GM23338 (cell line): ENCODE results near the gene PRR13. TPM values are rescaled to one million over a fixed set of nuclear protein-coding genes. Genes with fewer than 3 reads are reported as not detected.
A peak's percentile ranks its signal among the peaks of the same experiment; 100 is the strongest.

Experiments
- ATAC-seq: fragments of 200-7000 bp; cut with Tn5 transposase; 3 replicates; pipeline ENCODE4 v1.9.1; 2020
- DNase-seq: peaks from one replicate; pipeline ENCODE4 v3.0.0-alpha.2; 2015; ENCODE audit warnings: low spot score
- H2AFZ ChIP-seq: fragments of 200-600 bp; sonication (generic); 2 replicates; pipeline ENCODE4 v1.8.0; 2016; ENCODE audit warnings: antibody characterized with exemption, mild to moderate bottlenecking, moderate library complexity
- H3F3A ChIP-seq: fragments of 200-600 bp; sonication (generic); replicated peaks from 2 replicates; pipeline ENCODE4 v1.8.0; 2017; ENCODE audit warnings: antibody characterized with exemption, mixed run types, low read depth
- H3K27ac ChIP-seq: fragments of 200-600 bp; sonication (generic); 2 replicates; pipeline ENCODE4 v1.6.1; 2016; ENCODE audit warnings: low read depth
- H3K27me3 ChIP-seq: fragments of 200-600 bp; sonication (generic); 2 replicates; pipeline ENCODE4 v1.8.0; 2016; ENCODE audit warnings: mild to moderate bottlenecking, mixed run types, moderate library complexity; ENCODE audit not compliant: insufficient read depth
- H3K36me3 ChIP-seq: fragments of 200-600 bp; sonication (generic); 2 replicates; pipeline ENCODE4 v1.8.0; 2016; ENCODE audit warnings: mild to moderate bottlenecking; ENCODE audit not compliant: insufficient read depth
- H3K4me1 ChIP-seq: fragments of 200-600 bp; sonication (generic); 2 replicates; pipeline ENCODE4 v1.8.0; 2016; ENCODE audit warnings: mild to moderate bottlenecking, moderate library complexity; ENCODE audit not compliant: insufficient read depth
- H3K4me2 ChIP-seq: fragments of 200-600 bp; sonication (generic); 2 replicates; pipeline ENCODE4 v1.7.1; 2017; ENCODE audit warnings: mixed run types
- H3K4me3 ChIP-seq: fragments of 200-600 bp; sonication (generic); 2 replicates; pipeline ENCODE4 v1.6.1; 2016; ENCODE audit warnings: mixed run types
- H3K79me2 ChIP-seq: fragments of 200-600 bp; sonication (generic); replicated peaks from 2 replicates; pipeline ENCODE4 v1.8.0; 2017; ENCODE audit warnings: mild to moderate bottlenecking; ENCODE audit not compliant: insufficient read depth
- H3K9me2 ChIP-seq: fragments of 200-600 bp; sonication (generic); 2 replicates; pipeline ENCODE4 v1.8.0; 2017; ENCODE audit not compliant: insufficient read depth
- H4K20me1 ChIP-seq: fragments of 200-600 bp; sonication (generic); replicated peaks from 2 replicates; pipeline ENCODE4 v1.8.0; 2017; ENCODE audit warnings: mild to moderate bottlenecking; ENCODE audit not compliant: insufficient read depth
- H3K27ac Mint-ChIP-seq: 2 replicates; pipeline ENCODE4 v1.8.0; 2020; ENCODE audit warnings: inconsistent platforms, mild to moderate bottlenecking, moderate library complexity, mixed read lengths
- H3K27me3 Mint-ChIP-seq: 3 replicates; pipeline ENCODE4 v1.8.0; 2022; ENCODE audit warnings: low read depth, mild to moderate bottlenecking, moderate library complexity, mixed read lengths, inconsistent platforms; ENCODE audit not compliant: insufficient read depth, poor library complexity
- H3K36me3 Mint-ChIP-seq: 3 replicates; pipeline ENCODE4 v1.8.0; 2021; ENCODE audit warnings: low read depth, mild to moderate bottlenecking, inconsistent platforms, moderate library complexity, mixed read lengths
- H3K4me1 Mint-ChIP-seq: 3 replicates; pipeline ENCODE4 v1.8.0; 2020; ENCODE audit warnings: mild to moderate bottlenecking, inconsistent platforms, mixed read lengths
- H3K4me3 Mint-ChIP-seq: 3 replicates; pipeline ENCODE4 v1.8.0; 2021; ENCODE audit warnings: moderate library complexity, mild to moderate bottlenecking, inconsistent platforms, mixed read lengths
- H3K9me3 Mint-ChIP-seq: 3 replicates; pipeline ENCODE4 v1.8.0; 2020; ENCODE audit warnings: moderate library complexity, mild to moderate bottlenecking, inconsistent platforms, mixed read lengths
- CREB1 ChIP-seq: fragments of 250-450 bp; sonication (Bioruptor Pico); IDR thresholded peaks from 2 replicates; pipeline ENCODE4 v1.5.0; 2020; ENCODE audit warnings: low read depth, mild to moderate bottlenecking, moderate library complexity
- EZH2 ChIP-seq: fragments of 200-600 bp; sonication (generic); IDR thresholded peaks from one replicate; pipeline ENCODE4 v1.8.0; 2017; ENCODE audit warnings: antibody characterized with exemption, mild to moderate bottlenecking, low read depth; ENCODE audit not compliant: unreplicated experiment
- EZH2phosphoT487 ChIP-seq: fragments of 200-600 bp; sonication (generic); IDR thresholded peaks from one replicate; pipeline ENCODE4 v1.8.1; 2018; ENCODE audit warnings: antibody characterized with exemption; ENCODE audit not compliant: unreplicated experiment
- JUNB ChIP-seq: IDR thresholded peaks from one replicate; pipeline ENCODE4 v1.6.1; 2016; ENCODE audit warnings: antibody characterized with exemption; ENCODE audit not compliant: unreplicated experiment
- NANOG ChIP-seq: IDR thresholded peaks from 2 replicates; pipeline ENCODE4 v1.6.1; 2016; ENCODE audit warnings: antibody characterized with exemption, borderline replicate concordance
- POLR2AphosphoS5 ChIP-seq: IDR thresholded peaks from 2 replicates; pipeline ENCODE4 v1.6.1; 2016; ENCODE audit warnings: antibody characterized with exemption, low read depth
- STAT1 ChIP-seq: IDR thresholded peaks from one replicate; pipeline ENCODE4 v1.6.1; 2016; ENCODE audit warnings: antibody characterized with exemption; ENCODE audit not compliant: unreplicated experiment
- ZNF114 ChIP-seq: fragments of 250-450 bp; sonication (Bioruptor Pico); IDR thresholded peaks from 2 replicates; pipeline ENCODE4 v1.5.0; 2020; ENCODE audit warnings: mild to moderate bottlenecking, moderate library complexity
- ZNF331 ChIP-seq: fragments of 250-450 bp; sonication (Bioruptor Pico); IDR thresholded peaks from 2 replicates; pipeline ENCODE4 v1.5.0; 2020; ENCODE audit warnings: low read depth, mild to moderate bottlenecking, moderate library complexity
- polyA plus RNA-seq: library from polyadenylated mRNA; unstranded; fragments of >200 nt; fragmentation: Nextera tagmentation; extraction: Ambion mirVana; gene quantifications from 2 replicates; pipeline ENCODE4 v1.2.1, GENCODE V29; 2016
- total RNA-seq: library from RNA; depleted of rRNA; stranded (reverse); fragments of >200 nt; shearing (Covaris generic); gene quantifications from 2 replicates; pipeline ENCODE4 v1.2.3, GENCODE V29; 2014
- TF ChIP-seq, protein P1 (sequence below): IDR thresholded peaks from 2 replicates; pipeline ENCODE4 v1.6.1; 2016; ENCODE audit warnings: antibody characterized with exemption
- TF ChIP-seq, protein P2 (sequence below): IDR thresholded peaks from one replicate; pipeline ENCODE4 v1.6.1; 2018; ENCODE audit warnings: antibody characterized with exemption; ENCODE audit not compliant: unreplicated experiment
- TF ChIP-seq, protein P3 (sequence below), 2 experiments: fragments of 200-600 bp in 1 of 2; sonication (generic) in 1 of 2; conservative IDR thresholded peaks; 2 replicates each; pipeline versions ENCODE4 v1.5.1 to v1.6.1; 2016 to 2017; ENCODE audit warnings: antibody characterized with exemption in 2 of 2, low read depth in 2 of 2, mild to moderate bottlenecking in 2 of 2, moderate library complexity in 1 of 2
- TF ChIP-seq, protein P4 (sequence below): fragments of 250-450 bp; sonication (Bioruptor Pico); IDR thresholded peaks from 2 replicates; pipeline ENCODE4 v1.5.0; 2020; ENCODE audit warnings: mild to moderate bottlenecking, moderate library complexity

The PRR13 gene
- total and polyA plus RNA-seq, 2 experiments from 2014 or later = 70.5 to 303 TPM

DNA sequence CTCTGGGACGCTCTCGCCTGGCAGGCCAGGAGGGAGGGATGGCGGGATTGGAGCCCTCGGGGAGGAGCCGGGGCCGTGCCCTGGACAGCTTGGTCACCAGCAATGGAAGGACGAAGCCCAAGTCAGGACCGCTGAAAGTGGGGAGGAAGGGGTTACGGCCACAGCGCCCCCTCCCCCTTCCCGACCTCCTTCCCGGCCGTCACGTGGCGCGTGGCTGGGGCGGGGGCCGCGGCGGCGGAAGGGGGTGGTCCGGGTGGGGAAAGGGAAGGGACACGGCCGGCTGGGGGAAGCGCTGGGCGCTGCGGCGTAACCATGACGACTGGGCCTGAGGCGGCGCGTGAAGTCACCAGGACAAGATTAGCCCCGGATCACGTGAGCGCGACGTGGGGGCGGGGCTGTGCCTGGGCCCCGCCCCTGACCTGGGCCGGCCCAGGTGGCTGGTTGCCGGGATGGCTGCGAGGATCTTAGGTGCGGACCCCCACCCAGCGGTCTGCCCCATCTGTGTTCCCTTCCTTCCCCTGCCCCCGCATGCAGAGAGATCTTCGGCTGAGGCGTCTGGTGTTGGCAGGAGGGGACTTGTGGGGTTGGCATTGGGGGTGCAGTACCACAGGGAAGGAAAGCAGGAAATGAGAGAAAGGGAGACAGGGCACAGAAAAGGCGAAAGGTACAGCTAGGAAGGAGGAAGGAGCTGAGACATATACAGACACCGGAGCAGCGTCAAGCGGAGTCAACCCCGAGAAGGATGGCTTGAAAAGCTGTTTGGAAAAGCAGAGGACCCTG, 51.5 kb downstream of the PRR13 start:
- Histone ChIP-seq H2AFZ (peak overlapping the region; percentile 92), H3K4me1 (peaks cover 28% of the 10 kb centered on the region), H4K20me1 (peaks cover 8% of the 10 kb centered on the region; the same call in 1 of the 2 replicates), H3K9me2 (no peaks in the 10 kb centered on the region), H3K36me3 (no peaks in the 10 kb centered on the region), H3F3A (peaks cover 9% of the 10 kb centered on the region; the same call in 1 of the 2 replicates), H3K27me3 (no peaks in the 10 kb centered on the region), H3K79me2 (peaks cover 12% of the 10 kb centered on the region; the same call in 1 of the 2 replicates), H3K4me2 (peak overlapping the region; percentile 98), H3K27ac (peak overlapping the region; percentile 91), H3K4me3 (peak overlapping the region; percentile 82)
- H3K27ac Mint-ChIP-seq = peak overlapping the region; percentile 95
- H3K27me3 Mint-ChIP-seq = peaks cover 10% of the 10 kb centered on the region
- no peaks in the 10 kb centered on the region; the same call in 2 of the 3 replicates for H3K9me3 Mint-ChIP-seq
- DNase-seq (peak; percentile 97), ATAC-seq (peak; percentile 75)
- H3K36me3 Mint-ChIP-seq = peaks cover 3% of the 10 kb centered on the region; the same call in 2 of the 3 replicates
- peaks cover 48% of the 10 kb centered on the region for H3K4me1 Mint-ChIP-seq
- H3K4me3 Mint-ChIP-seq = peak overlapping the region; percentile 92
- TF ChIP-seq ZNF114 (CRISPR knock-in tag) = no peak
- TF ChIP-seq, protein P1, sequence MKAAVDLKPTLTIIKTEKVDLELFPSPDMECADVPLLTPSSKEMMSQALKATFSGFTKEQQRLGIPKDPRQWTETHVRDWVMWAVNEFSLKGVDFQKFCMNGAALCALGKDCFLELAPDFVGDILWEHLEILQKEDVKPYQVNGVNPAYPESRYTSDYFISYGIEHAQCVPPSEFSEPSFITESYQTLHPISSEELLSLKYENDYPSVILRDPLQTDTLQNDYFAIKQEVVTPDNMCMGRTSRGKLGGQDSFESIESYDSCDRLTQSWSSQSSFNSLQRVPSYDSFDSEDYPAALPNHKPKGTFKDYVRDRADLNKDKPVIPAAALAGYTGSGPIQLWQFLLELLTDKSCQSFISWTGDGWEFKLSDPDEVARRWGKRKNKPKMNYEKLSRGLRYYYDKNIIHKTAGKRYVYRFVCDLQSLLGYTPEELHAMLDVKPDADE = peak; percentile 34
- TF ChIP-seq CREB1 = no peak
- no peak for TF ChIP-seq NANOG
- no peak for TF ChIP-seq STAT1
- TF ChIP-seq, protein P2, sequence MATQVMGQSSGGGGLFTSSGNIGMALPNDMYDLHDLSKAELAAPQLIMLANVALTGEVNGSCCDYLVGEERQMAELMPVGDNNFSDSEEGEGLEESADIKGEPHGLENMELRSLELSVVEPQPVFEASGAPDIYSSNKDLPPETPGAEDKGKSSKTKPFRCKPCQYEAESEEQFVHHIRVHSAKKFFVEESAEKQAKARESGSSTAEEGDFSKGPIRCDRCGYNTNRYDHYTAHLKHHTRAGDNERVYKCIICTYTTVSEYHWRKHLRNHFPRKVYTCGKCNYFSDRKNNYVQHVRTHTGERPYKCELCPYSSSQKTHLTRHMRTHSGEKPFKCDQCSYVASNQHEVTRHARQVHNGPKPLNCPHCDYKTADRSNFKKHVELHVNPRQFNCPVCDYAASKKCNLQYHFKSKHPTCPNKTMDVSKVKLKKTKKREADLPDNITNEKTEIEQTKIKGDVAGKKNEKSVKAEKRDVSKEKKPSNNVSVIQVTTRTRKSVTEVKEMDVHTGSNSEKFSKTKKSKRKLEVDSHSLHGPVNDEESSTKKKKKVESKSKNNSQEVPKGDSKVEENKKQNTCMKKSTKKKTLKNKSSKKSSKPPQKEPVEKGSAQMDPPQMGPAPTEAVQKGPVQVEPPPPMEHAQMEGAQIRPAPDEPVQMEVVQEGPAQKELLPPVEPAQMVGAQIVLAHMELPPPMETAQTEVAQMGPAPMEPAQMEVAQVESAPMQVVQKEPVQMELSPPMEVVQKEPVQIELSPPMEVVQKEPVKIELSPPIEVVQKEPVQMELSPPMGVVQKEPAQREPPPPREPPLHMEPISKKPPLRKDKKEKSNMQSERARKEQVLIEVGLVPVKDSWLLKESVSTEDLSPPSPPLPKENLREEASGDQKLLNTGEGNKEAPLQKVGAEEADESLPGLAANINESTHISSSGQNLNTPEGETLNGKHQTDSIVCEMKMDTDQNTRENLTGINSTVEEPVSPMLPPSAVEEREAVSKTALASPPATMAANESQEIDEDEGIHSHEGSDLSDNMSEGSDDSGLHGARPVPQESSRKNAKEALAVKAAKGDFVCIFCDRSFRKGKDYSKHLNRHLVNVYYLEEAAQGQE = no peak
- TF ChIP-seq POLR2AphosphoS5 = peak; percentile 65
- TF ChIP-seq, protein P3, sequence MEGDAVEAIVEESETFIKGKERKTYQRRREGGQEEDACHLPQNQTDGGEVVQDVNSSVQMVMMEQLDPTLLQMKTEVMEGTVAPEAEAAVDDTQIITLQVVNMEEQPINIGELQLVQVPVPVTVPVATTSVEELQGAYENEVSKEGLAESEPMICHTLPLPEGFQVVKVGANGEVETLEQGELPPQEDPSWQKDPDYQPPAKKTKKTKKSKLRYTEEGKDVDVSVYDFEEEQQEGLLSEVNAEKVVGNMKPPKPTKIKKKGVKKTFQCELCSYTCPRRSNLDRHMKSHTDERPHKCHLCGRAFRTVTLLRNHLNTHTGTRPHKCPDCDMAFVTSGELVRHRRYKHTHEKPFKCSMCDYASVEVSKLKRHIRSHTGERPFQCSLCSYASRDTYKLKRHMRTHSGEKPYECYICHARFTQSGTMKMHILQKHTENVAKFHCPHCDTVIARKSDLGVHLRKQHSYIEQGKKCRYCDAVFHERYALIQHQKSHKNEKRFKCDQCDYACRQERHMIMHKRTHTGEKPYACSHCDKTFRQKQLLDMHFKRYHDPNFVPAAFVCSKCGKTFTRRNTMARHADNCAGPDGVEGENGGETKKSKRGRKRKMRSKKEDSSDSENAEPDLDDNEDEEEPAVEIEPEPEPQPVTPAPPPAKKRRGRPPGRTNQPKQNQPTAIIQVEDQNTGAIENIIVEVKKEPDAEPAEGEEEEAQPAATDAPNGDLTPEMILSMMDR (conservative IDR thresholded peaks at IDR 0.05; ENCODE audit: low read depth in 2 of 2) = no peak
- TF ChIP-seq EZH2 = no peak
- TF ChIP-seq, protein P4, sequence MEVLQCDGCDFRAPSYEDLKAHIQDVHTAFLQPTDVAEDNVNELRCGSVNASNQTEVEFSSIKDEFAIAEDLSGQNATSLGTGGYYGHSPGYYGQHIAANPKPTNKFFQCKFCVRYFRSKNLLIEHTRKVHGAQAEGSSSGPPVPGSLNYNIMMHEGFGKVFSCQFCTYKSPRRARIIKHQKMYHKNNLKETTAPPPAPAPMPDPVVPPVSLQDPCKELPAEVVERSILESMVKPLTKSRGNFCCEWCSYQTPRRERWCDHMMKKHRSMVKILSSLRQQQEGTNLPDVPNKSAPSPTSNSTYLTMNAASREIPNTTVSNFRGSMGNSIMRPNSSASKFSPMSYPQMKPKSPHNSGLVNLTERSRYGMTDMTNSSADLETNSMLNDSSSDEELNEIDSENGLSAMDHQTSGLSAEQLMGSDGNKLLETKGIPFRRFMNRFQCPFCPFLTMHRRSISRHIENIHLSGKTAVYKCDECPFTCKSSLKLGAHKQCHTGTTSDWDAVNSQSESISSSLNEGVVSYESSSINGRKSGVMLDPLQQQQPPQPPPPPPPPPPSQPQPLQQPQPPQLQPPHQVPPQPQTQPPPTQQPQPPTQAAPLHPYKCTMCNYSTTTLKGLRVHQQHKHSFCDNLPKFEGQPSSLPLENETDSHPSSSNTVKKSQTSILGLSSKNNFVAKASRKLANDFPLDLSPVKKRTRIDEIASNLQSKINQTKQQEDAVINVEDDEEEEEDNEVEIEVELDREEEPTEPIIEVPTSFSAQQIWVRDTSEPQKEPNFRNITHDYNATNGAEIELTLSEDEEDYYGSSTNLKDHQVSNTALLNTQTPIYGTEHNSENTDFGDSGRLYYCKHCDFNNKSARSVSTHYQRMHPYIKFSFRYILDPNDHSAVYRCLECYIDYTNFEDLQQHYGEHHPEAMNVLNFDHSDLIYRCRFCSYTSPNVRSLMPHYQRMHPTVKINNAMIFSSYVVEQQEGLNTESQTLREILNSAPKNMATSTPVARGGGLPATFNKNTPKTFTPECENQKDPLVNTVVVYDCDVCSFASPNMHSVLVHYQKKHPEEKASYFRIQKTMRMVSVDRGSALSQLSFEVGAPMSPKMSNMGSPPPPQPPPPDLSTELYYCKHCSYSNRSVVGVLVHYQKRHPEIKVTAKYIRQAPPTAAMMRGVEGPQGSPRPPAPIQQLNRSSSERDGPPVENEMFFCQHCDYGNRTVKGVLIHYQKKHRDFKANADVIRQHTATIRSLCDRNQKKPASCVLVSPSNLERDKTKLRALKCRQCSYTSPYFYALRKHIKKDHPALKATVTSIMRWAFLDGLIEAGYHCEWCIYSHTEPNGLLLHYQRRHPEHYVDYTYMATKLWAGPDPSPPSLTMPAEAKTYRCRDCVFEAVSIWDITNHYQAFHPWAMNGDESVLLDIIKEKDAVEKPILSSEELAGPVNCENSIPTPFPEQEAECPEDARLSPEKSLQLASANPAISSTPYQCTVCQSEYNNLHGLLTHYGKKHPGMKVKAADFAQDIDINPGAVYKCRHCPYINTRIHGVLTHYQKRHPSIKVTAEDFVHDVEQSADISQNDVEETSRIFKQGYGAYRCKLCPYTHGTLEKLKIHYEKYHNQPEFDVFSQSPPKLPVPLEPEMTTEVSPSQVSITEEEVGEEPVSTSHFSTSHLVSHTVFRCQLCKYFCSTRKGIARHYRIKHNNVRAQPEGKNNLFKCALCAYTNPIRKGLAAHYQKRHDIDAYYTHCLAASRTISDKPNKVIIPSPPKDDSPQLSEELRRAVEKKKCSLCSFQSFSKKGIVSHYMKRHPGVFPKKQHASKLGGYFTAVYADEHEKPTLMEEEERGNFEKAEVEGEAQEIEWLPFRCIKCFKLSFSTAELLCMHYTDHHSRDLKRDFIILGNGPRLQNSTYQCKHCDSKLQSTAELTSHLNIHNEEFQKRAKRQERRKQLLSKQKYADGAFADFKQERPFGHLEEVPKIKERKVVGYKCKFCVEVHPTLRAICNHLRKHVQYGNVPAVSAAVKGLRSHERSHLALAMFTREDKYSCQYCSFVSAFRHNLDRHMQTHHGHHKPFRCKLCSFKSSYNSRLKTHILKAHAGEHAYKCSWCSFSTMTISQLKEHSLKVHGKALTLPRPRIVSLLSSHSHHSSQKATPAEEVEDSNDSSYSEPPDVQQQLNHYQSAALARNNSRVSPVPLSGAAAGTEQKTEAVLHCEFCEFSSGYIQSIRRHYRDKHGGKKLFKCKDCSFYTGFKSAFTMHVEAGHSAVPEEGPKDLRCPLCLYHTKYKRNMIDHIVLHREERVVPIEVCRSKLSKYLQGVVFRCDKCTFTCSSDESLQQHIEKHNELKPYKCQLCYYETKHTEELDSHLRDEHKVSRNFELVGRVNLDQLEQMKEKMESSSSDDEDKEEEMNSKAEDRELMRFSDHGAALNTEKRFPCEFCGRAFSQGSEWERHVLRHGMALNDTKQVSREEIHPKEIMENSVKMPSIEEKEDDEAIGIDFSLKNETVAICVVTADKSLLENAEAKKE (CRISPR knock-in tag) = no peak
- no peak for TF ChIP-seq JUNB
- TF ChIP-seq EZH2phosphoT487 = no peak
- TF ChIP-seq ZNF331 (CRISPR knock-in tag) = no peak
